Brain microvascular endothelial cell (primary cell): Measurements from ENCODE around the gene CCDC146.

Source experiments
- DNase-seq: peaks from one replicate; pipeline ENCODE4 v3.0.0-alpha.2; 2020
- H3K27ac ChIP-seq: fragments of 250-450 bp; sonication (Bioruptor Pico); 2 replicates; pipeline ENCODE4 v1.5.1; 2020; ENCODE audit warnings: mild to moderate bottlenecking, moderate library complexity
- H3K27me3 ChIP-seq: fragments of 250-450 bp; sonication (Bioruptor Pico); replicated peaks from 2 replicates; pipeline ENCODE4 v1.5.1; 2020; ENCODE audit warnings: mild to moderate bottlenecking
- H3K36me3 ChIP-seq: fragments of 250-450 bp; sonication (Bioruptor Pico); replicated peaks from 2 replicates; pipeline ENCODE4 v1.5.1; 2020; ENCODE audit warnings: mild to moderate bottlenecking
- H3K4me3 ChIP-seq: 2 replicates; pipeline ENCODE4 v1.5.1; 2011; ENCODE audit warnings: low read depth, mild to moderate bottlenecking, control low read depth, low read length, moderate library complexity
- CTCF ChIP-seq: IDR thresholded peaks from 2 replicates; pipeline ENCODE4 v1.5.1; 2011; ENCODE audit warnings: low read depth, mild to moderate bottlenecking, moderate library complexity, low read length, control low read depth, inconsistent platforms; ENCODE audit errors: missing control alignments
- in situ Hi-C: cut with HindIII; loops from 2 replicates; pipeline ENCODE4 v1.10.0; 2017; ENCODE audit warnings: low sequenced_read_pairs, low pct_ligation_motif_present

The CCDC146 gene

GRCh38 chr7:77188731-77189437 lies 66.5 kb downstream of the CCDC146 start:
- no peak for TF ChIP-seq CTCF
- Histone ChIP-seq H3K27ac (no peak overlapping the region), H3K4me3 (no peak overlapping the region), H3K36me3 (no peaks in the 10 kb centered on the region), H3K27me3 (no peaks in the 10 kb centered on the region)
- DNase-seq: no peak
- in situ Hi-C loops: no loop called here

- no peak for DNase-seq
- H3K27me3 ChIP-seq: no peaks in the 10 kb centered on the region
- no peak for TF ChIP-seq CTCF
- no peaks in the 10 kb centered on the region for H3K36me3 ChIP-seq
- no peak overlapping the region for H3K4me3 ChIP-seq
- H3K27ac ChIP-seq: no peak overlapping the region
- in situ Hi-C loops: no loop called here
Observed at GRCh38 chr7:77197141-77197540, 74.7 kb downstream of the CCDC146 start.

- TF ChIP-seq CTCF: peak; percentile 9
- no peak within 1 kb of the TSS for H3K27ac ChIP-seq
- DNase-seq: peak; percentile 32
- in situ Hi-C loops: no loop called here
- no peaks in the 10 kb centered on the region for H3K27me3 ChIP-seq
- H3K36me3 ChIP-seq: no peaks in the 10 kb centered on the region
- H3K4me3 ChIP-seq: peak within 1 kb of the TSS; percentile 34
Observed at GRCh38 chr7:77199013-77199966, 76.9 kb downstream of the CCDC146 start, which contains the start of gene FGL2. TSS of gene FGL2 (minus strand) at chr7:77199819. CDS start at chr7:77199793, 26 bp downstream.

- DNase-seq: no peak
- Histone ChIP-seq H3K4me3 (no peak overlapping the region), H3K27me3 (no peaks in the 10 kb centered on the region), H3K36me3 (no peaks in the 10 kb centered on the region), H3K27ac (no peak overlapping the region)
- TF ChIP-seq CTCF: no peak
- in situ Hi-C loops: no loop called here
Observed at GRCh38 chr7:77200542-77200941, 78.1 kb downstream of the CCDC146 start.

- no peaks in the 10 kb centered on the region for H3K36me3 ChIP-seq
- no peak for TF ChIP-seq CTCF
- H3K27me3 ChIP-seq: no peaks in the 10 kb centered on the region
- H3K27ac ChIP-seq: no peak overlapping the region
- DNase-seq: no peak
- in situ Hi-C loops: no loop called here
- H3K4me3 ChIP-seq: no peak overlapping the region
Observed at GRCh38 chr7:77202481-77202976, 80.1 kb downstream of the CCDC146 start.
